ENCODE data around the gene PDXP.

PDXP gene

DNA sequence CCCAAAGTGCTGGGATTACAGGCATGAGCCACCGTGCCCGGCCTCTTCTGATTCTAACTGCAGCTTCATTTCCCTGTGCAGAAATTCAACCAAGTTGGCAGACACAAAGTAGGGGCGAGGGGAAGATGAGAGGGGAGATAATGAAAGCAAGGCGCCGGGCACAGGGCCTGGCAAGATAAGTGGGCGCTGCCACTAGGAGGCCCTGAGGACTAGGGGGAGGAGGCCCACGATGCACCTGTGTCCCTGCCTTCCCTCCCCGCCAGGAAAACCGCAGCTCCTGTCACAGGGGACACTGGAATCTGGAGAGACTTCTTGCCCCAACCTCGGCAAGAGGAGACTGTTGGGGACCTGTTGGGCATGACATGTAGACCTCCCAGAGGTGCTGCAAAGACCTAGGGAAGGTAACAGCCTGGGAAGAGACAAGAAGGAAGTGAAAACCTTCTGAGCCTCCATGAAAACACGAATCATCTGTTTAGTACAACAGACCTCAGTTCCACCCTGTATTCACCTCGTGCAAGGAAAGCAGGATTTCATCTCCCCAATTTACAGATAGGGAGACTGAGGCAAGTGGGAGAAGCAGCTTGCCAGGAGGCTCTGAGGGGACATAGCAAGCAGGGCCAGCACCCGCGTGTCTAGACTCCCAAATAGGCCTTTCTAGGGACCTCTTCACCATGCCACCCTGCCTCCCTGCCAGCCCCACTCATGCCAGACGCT, 13.8 kb downstream of the PDXP start:
- H3K27ac ChIP-seq = no peak overlapping the region
- TF ChIP-seq, protein P1, sequence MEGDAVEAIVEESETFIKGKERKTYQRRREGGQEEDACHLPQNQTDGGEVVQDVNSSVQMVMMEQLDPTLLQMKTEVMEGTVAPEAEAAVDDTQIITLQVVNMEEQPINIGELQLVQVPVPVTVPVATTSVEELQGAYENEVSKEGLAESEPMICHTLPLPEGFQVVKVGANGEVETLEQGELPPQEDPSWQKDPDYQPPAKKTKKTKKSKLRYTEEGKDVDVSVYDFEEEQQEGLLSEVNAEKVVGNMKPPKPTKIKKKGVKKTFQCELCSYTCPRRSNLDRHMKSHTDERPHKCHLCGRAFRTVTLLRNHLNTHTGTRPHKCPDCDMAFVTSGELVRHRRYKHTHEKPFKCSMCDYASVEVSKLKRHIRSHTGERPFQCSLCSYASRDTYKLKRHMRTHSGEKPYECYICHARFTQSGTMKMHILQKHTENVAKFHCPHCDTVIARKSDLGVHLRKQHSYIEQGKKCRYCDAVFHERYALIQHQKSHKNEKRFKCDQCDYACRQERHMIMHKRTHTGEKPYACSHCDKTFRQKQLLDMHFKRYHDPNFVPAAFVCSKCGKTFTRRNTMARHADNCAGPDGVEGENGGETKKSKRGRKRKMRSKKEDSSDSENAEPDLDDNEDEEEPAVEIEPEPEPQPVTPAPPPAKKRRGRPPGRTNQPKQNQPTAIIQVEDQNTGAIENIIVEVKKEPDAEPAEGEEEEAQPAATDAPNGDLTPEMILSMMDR (conservative IDR thresholded peaks at IDR 0.05) = no peak

DNA sequence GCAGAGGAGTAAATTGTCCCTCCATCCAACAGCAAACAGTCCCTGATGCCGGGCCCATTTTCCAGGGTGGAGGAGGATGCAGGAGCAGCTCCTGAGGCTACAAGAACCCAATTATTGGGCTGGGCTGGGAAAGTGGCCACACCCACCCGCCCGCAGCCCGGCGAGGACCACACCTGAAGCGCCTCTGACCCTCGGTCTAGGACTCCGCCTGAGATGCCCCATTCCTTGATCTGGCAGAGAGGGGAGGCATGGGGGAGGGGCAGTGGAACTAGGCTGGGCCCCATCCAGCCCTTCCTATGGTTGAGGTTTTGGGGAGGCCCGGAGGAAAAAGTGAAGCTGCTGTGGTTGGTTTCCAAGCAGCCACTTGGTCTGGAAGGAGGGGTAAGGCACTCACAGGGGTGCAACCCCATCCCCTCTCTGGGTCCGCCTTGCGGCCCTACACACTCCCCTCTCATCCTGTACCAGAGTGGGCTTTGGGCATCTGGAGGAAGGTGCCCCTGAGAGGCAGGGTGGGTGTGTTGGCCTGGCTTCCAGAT, 14.5 kb downstream of the PDXP start:
- TF ChIP-seq, protein P1 (conservative IDR thresholded peaks at IDR 0.05) = no peak

DNA sequence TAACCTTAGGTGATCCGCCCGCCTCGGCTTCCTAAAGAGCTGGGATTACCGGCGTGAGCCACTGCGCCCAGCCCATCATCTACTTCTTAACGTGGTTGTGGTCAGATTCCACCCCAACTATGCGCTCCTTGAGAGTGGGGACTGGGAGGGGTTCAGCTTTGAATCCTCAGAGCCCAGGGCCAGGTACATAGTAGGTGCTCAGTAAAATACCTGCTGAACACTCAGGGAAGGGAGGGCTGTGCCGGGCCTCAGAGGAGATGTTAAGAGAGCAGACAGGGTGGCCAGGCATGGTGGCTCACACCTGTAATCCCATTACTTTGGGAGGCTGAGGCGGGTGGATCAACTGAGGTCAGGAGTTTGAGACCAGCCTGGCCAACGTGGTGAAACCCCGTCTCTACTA, 15.7 kb downstream of the PDXP start:
- H3K27ac ChIP-seq = no peak overlapping the region

More for the DNA sequence above, 14.5 kb downstream of the PDXP start:
- H3K27ac ChIP-seq = no peak overlapping the region

DNA sequence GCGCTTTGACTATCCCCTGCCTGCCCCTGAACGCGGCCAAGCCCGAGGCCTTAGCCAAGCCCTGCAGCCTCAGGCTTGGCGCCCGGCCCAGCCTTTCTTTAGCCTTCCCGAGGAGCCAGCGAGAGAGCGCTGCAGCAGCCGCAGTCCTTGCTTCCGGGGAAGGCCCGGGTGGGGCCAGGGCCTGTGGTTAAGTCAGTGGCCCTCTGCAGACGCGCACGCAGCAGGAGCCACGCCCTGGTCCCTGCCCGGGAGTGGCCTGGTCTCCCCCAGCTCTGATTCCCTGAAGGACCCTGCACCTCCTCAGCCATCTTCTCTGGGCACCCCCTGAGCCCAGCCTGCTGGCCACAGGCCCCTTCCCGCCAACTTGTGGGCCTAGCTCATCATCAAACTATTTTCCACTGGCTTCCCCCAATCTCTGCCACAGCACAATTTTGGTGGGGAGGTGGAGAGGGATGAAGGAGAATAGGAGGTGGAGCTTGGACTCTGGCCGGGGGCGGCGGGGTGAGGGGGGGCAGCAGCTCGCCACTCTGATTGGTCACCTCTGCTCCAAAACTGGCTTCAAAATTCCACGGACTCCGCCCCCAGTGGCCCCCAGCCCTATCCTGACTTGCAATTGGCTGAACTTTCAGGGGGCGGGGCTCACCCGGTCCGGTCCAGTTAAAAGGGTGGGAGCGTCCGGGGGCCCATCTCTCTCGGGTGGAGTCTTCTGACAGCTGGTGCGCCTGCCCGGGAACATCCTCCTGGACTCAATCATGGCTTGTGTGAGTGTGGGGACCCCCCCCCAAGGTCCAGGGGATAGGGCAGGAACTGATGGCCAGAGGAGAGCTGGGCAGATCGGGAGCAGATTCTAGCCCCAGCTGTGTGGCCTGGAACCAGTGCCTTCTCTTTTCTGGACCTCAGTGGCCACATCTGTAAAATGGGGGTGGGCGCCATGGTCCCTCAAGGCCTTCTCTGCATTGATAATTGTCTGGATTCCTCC, 16.7 kb downstream of the PDXP start, which contains the start of gene LGALS1:
Gene LGALS1, plus strand, starts transcription at position 686 of the 979 bp plus-strand sequence. Its CDS starts 67 bp downstream, at position 753.
- no peak within 1 kb of the TSS for H3K27ac ChIP-seq
- TF ChIP-seq, protein P1 (conservative IDR thresholded peaks at IDR 0.05) = no peak

More for the DNA sequence above, 15.7 kb downstream of the PDXP start:
- TF ChIP-seq, protein P1 (conservative IDR thresholded peaks at IDR 0.05) = no peak

DNA sequence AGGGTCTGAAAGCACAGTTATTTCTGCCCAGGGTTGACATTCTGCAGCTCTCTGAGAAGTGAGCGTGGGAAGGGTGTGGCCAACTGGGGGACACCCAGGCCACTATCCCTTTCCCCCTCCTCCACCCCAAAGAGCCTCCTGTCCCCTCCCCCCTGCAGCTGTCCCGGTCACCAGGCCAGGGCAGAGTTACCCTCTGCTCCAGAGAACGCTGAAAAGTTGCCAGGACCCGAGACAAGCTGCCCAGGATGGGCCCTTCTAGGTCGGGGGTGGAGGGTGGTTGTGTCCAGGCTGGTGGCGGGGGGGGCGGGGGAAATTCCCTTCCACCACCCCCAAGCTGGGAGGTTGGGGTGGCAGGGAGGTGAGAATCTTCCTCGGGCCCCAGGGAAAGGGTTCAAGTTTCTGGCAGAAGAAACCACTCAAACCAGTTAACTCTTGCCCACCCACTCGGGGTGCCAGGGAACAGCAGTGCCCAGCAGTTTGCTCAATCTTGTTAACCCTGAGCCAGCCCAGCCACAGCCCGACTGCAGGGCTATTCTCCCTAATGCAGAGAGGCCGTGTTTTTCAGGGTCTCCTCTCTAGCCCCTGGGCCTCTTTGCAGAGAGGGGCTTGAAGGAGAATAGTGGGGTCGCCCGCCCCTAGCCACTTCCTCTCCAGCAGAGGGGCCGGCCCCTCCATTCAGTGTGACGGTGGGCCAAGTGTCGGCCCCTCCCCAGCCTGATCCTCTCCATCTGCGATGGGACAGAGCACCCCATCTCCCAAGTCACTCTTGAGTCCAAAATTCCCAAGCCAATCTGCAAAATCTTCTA, 17.6 kb downstream of the PDXP start:
- no peak overlapping the region for H3K27ac ChIP-seq
- TF ChIP-seq, protein P1 (conservative IDR thresholded peaks at IDR 0.05) = no peak

DNA sequence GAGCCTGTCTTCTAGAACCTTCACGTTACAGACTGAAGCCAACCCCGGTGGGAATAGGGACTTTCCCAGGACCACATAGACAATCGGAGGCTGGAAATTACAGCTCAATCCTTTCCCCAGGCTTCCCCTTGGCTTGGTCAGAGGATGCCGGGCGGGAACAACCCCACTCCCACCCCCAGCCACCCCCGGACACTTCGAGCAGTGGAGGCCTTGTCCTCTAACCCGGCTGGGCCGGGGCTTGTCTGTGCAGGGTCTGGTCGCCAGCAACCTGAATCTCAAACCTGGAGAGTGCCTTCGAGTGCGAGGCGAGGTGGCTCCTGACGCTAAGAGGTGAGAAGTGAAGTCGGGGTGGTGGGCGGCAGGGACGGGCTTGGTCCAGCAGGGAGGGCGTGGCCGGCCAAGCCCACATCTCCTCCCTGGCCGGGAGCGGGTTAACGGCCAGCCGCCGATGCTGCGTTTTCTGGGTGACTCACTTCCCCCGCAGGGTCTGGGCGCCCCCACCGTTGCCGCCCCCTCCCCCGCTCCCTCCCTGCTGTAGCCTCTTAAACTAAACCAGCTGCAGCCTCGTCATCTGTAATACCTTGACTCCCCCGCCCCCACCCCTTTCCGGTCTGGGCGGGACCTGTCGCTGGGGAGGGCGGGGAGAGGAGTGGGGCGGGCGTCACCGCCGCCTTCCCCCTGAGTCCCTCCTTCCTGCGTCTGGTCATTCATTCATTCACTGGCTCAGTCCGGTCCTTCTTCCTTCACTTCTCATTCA, 18.4 kb downstream of the PDXP start:
- H3K27ac ChIP-seq = no peak overlapping the region
- TF ChIP-seq, protein P1 (conservative IDR thresholded peaks at IDR 0.05) = no peak
